Endothelial cell of umbilical vein (primary cell): Measurements from ENCODE around the gene SAPCD2.

Experiments used
- CTCF ChIP-seq, 2 donors: IDR thresholded peaks; 1 replicate in 1 of 2; 2 replicates in 1 of 2; pipeline ENCODE4 v1.5.1; 2011; ENCODE audit warnings: low read length in 2 of 2, mild to moderate bottlenecking in 2 of 2, moderate library complexity in 2 of 2, control low read depth in 1 of 2, inconsistent platforms in 1 of 2, low read depth in 1 of 2; ENCODE audit not compliant: insufficient read depth in 1 of 2; ENCODE audit errors: extremely low read depth in 1 of 2
- EZH2 ChIP-seq: IDR thresholded peaks from 2 replicates; pipeline ENCODE4 v1.6.1; 2012; ENCODE audit warnings: borderline replicate concordance, low read depth, mild to moderate bottlenecking, moderate library complexity, low read length, inconsistent platforms; ENCODE audit not compliant: severe bottlenecking
- JUN ChIP-seq: IDR thresholded peaks from 2 replicates; pipeline ENCODE4 v1.6.1; 2011; ENCODE audit warnings: borderline replicate concordance, low read depth; ENCODE audit not compliant: insufficient read length, insufficient read depth
- POLR2A ChIP-seq: IDR thresholded peaks from 2 replicates; pipeline ENCODE4 v1.6.1; 2012; ENCODE audit warnings: low read depth, mild to moderate bottlenecking, control low read depth, low read length
- POLR2AphosphoS5 ChIP-seq: IDR thresholded peaks from 2 replicates; pipeline ENCODE4 v1.6.1; 2012; ENCODE audit warnings: low read depth, mild to moderate bottlenecking, control low read depth, low read length, moderate library complexity; ENCODE audit not compliant: insufficient read depth

GRCh38 chr9:137071282-137071681 is 925 bp upstream of the SAPCD2 start:
- TF ChIP-seq CTCF (IDR thresholded peaks at IDR 0.05; ENCODE audit: extremely low read depth in 1 of 2, insufficient read depth in 1 of 2, low read depth in 1 of 2, low read length in 2 of 2): no peak
- no peak for TF ChIP-seq EZH2
- TF ChIP-seq POLR2A: no peak
- TF ChIP-seq JUN: no peak
- no peak for TF ChIP-seq POLR2AphosphoS5
